GM23338 (cell line): ENCODE results near the gene RABGAP1L. TPM values are rescaled to one million over a fixed set of nuclear protein-coding genes. Genes with fewer than 3 reads are reported as not detected.

Experiments
- ATAC-seq: fragments of 200-7000 bp; cut with Tn5 transposase; 3 replicates; pipeline ENCODE4 v1.9.1; 2020
- DNase-seq: peaks from one replicate; pipeline ENCODE4 v3.0.0-alpha.2; 2015; ENCODE audit warnings: low spot score
- H2AFZ ChIP-seq: fragments of 200-600 bp; sonication (generic); 2 replicates; pipeline ENCODE4 v1.8.0; 2016; ENCODE audit warnings: antibody characterized with exemption, mild to moderate bottlenecking, moderate library complexity
- H3F3A ChIP-seq: fragments of 200-600 bp; sonication (generic); replicated peaks from 2 replicates; pipeline ENCODE4 v1.8.0; 2017; ENCODE audit warnings: antibody characterized with exemption, mixed run types, low read depth
- H3K27ac ChIP-seq: fragments of 200-600 bp; sonication (generic); 2 replicates; pipeline ENCODE4 v1.6.1; 2016; ENCODE audit warnings: low read depth
- H3K27me3 ChIP-seq: fragments of 200-600 bp; sonication (generic); 2 replicates; pipeline ENCODE4 v1.8.0; 2016; ENCODE audit warnings: mild to moderate bottlenecking, mixed run types, moderate library complexity; ENCODE audit not compliant: insufficient read depth
- H3K36me3 ChIP-seq: fragments of 200-600 bp; sonication (generic); 2 replicates; pipeline ENCODE4 v1.8.0; 2016; ENCODE audit warnings: mild to moderate bottlenecking; ENCODE audit not compliant: insufficient read depth
- H3K4me1 ChIP-seq: fragments of 200-600 bp; sonication (generic); 2 replicates; pipeline ENCODE4 v1.8.0; 2016; ENCODE audit warnings: mild to moderate bottlenecking, moderate library complexity; ENCODE audit not compliant: insufficient read depth
- H3K4me2 ChIP-seq: fragments of 200-600 bp; sonication (generic); 2 replicates; pipeline ENCODE4 v1.7.1; 2017; ENCODE audit warnings: mixed run types
- H3K4me3 ChIP-seq: fragments of 200-600 bp; sonication (generic); 2 replicates; pipeline ENCODE4 v1.6.1; 2016; ENCODE audit warnings: mixed run types
- H3K79me2 ChIP-seq: fragments of 200-600 bp; sonication (generic); replicated peaks from 2 replicates; pipeline ENCODE4 v1.8.0; 2017; ENCODE audit warnings: mild to moderate bottlenecking; ENCODE audit not compliant: insufficient read depth
- H3K9me2 ChIP-seq: fragments of 200-600 bp; sonication (generic); 2 replicates; pipeline ENCODE4 v1.8.0; 2017; ENCODE audit not compliant: insufficient read depth
- H4K20me1 ChIP-seq: fragments of 200-600 bp; sonication (generic); replicated peaks from 2 replicates; pipeline ENCODE4 v1.8.0; 2017; ENCODE audit warnings: mild to moderate bottlenecking; ENCODE audit not compliant: insufficient read depth
- H3K27ac Mint-ChIP-seq: 2 replicates; pipeline ENCODE4 v1.8.0; 2020; ENCODE audit warnings: inconsistent platforms, mild to moderate bottlenecking, moderate library complexity, mixed read lengths
- H3K27me3 Mint-ChIP-seq: 3 replicates; pipeline ENCODE4 v1.8.0; 2022; ENCODE audit warnings: low read depth, mild to moderate bottlenecking, moderate library complexity, mixed read lengths, inconsistent platforms; ENCODE audit not compliant: insufficient read depth, poor library complexity
- H3K36me3 Mint-ChIP-seq: 3 replicates; pipeline ENCODE4 v1.8.0; 2021; ENCODE audit warnings: low read depth, mild to moderate bottlenecking, inconsistent platforms, moderate library complexity, mixed read lengths
- H3K4me1 Mint-ChIP-seq: 3 replicates; pipeline ENCODE4 v1.8.0; 2020; ENCODE audit warnings: mild to moderate bottlenecking, inconsistent platforms, mixed read lengths
- H3K4me3 Mint-ChIP-seq: 3 replicates; pipeline ENCODE4 v1.8.0; 2021; ENCODE audit warnings: moderate library complexity, mild to moderate bottlenecking, inconsistent platforms, mixed read lengths
- H3K9me3 Mint-ChIP-seq: 3 replicates; pipeline ENCODE4 v1.8.0; 2020; ENCODE audit warnings: moderate library complexity, mild to moderate bottlenecking, inconsistent platforms, mixed read lengths
- CREB1 ChIP-seq: fragments of 250-450 bp; sonication (Bioruptor Pico); IDR thresholded peaks from 2 replicates; pipeline ENCODE4 v1.5.0; 2020; ENCODE audit warnings: low read depth, mild to moderate bottlenecking, moderate library complexity
- EZH2 ChIP-seq: fragments of 200-600 bp; sonication (generic); IDR thresholded peaks from one replicate; pipeline ENCODE4 v1.8.0; 2017; ENCODE audit warnings: antibody characterized with exemption, mild to moderate bottlenecking, low read depth; ENCODE audit not compliant: unreplicated experiment
- EZH2phosphoT487 ChIP-seq: fragments of 200-600 bp; sonication (generic); IDR thresholded peaks from one replicate; pipeline ENCODE4 v1.8.1; 2018; ENCODE audit warnings: antibody characterized with exemption; ENCODE audit not compliant: unreplicated experiment
- JUNB ChIP-seq: IDR thresholded peaks from one replicate; pipeline ENCODE4 v1.6.1; 2016; ENCODE audit warnings: antibody characterized with exemption; ENCODE audit not compliant: unreplicated experiment
- NANOG ChIP-seq: IDR thresholded peaks from 2 replicates; pipeline ENCODE4 v1.6.1; 2016; ENCODE audit warnings: antibody characterized with exemption, borderline replicate concordance
- POLR2AphosphoS5 ChIP-seq: IDR thresholded peaks from 2 replicates; pipeline ENCODE4 v1.6.1; 2016; ENCODE audit warnings: antibody characterized with exemption, low read depth
- STAT1 ChIP-seq: IDR thresholded peaks from one replicate; pipeline ENCODE4 v1.6.1; 2016; ENCODE audit warnings: antibody characterized with exemption; ENCODE audit not compliant: unreplicated experiment
- ZNF114 ChIP-seq: fragments of 250-450 bp; sonication (Bioruptor Pico); IDR thresholded peaks from 2 replicates; pipeline ENCODE4 v1.5.0; 2020; ENCODE audit warnings: mild to moderate bottlenecking, moderate library complexity
- ZNF331 ChIP-seq: fragments of 250-450 bp; sonication (Bioruptor Pico); IDR thresholded peaks from 2 replicates; pipeline ENCODE4 v1.5.0; 2020; ENCODE audit warnings: low read depth, mild to moderate bottlenecking, moderate library complexity
- polyA plus RNA-seq: library from polyadenylated mRNA; unstranded; fragments of >200 nt; fragmentation: Nextera tagmentation; extraction: Ambion mirVana; gene quantifications from 2 replicates; pipeline ENCODE4 v1.2.1, GENCODE V29; 2016
- total RNA-seq: library from RNA; depleted of rRNA; stranded (reverse); fragments of >200 nt; shearing (Covaris generic); gene quantifications from 2 replicates; pipeline ENCODE4 v1.2.3, GENCODE V29; 2014
- TF ChIP-seq, protein P1 (sequence below): fragments of 250-450 bp; sonication (Bioruptor Pico); IDR thresholded peaks from 2 replicates; pipeline ENCODE4 v1.5.0; 2020; ENCODE audit warnings: mild to moderate bottlenecking, moderate library complexity
- TF ChIP-seq, protein P2 (sequence below): IDR thresholded peaks from one replicate; pipeline ENCODE4 v1.6.1; 2018; ENCODE audit warnings: antibody characterized with exemption; ENCODE audit not compliant: unreplicated experiment
- TF ChIP-seq, protein P3 (sequence below): IDR thresholded peaks from 2 replicates; pipeline ENCODE4 v1.6.1; 2016; ENCODE audit warnings: antibody characterized with exemption
- TF ChIP-seq, protein P4 (sequence below), 2 experiments: fragments of 200-600 bp in 1 of 2; sonication (generic) in 1 of 2; conservative IDR thresholded peaks; 2 replicates each; pipeline versions ENCODE4 v1.5.1 to v1.6.1; 2016 to 2017; ENCODE audit warnings: antibody characterized with exemption in 2 of 2, low read depth in 2 of 2, mild to moderate bottlenecking in 2 of 2, moderate library complexity in 1 of 2

Gene RABGAP1L
- total and polyA plus RNA-seq, 2 experiments from 2014 or later: 83.2 to 136 TPM

DNA sequence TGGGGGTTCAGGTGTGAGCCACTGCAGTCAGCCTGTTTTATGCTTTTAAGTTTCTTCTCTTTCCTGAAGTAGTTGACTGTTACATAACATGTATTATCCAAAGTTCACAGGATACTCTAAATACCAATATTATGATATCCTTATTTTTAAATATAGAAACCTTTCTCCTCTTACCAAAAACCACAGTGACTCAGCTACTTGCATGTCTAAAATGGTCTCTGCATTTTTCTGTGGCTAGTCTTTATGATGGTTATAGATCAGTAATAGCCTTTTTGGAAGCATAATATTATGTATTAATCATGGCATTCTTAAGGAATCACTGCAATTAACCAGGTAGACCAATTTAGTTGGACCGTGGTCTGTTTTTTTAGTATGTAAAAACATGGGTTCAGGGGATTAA lies 629.7 kb downstream of the RABGAP1L start:
- H3K4me2 ChIP-seq: no peak overlapping the region
- H3K27me3 ChIP-seq: no peaks in the 10 kb centered on the region
- peaks cover 3% of the 10 kb centered on the region; the same call in 1 of the 2 replicates for H3K9me2 ChIP-seq
- Mint-ChIP-seq H3K9me3 (no peaks in the 10 kb centered on the region), H3K36me3 (no peaks in the 10 kb centered on the region), H3K4me1 (peaks cover 7% of the 10 kb centered on the region; the same call in 2 of the 3 replicates), H3K27me3 (peaks cover 2% of the 10 kb centered on the region), H3K27ac (no peak overlapping the region), H3K4me3 (no peak overlapping the region)
- no peaks in the 10 kb centered on the region for H3K79me2 ChIP-seq
- H3K4me3 ChIP-seq: no peak overlapping the region
- H3F3A ChIP-seq: no peaks in the 10 kb centered on the region
- TF ChIP-seq ZNF331 (CRISPR knock-in tag) (no peak), EZH2phosphoT487 (no peak), CREB1 (CRISPR knock-in tag) (no peak), POLR2AphosphoS5 (no peak), JUNB (no peak), NANOG (no peak), STAT1 (no peak), EZH2 (no peak), ZNF114 (CRISPR knock-in tag) (no peak)
- TF ChIP-seq, protein P1, sequence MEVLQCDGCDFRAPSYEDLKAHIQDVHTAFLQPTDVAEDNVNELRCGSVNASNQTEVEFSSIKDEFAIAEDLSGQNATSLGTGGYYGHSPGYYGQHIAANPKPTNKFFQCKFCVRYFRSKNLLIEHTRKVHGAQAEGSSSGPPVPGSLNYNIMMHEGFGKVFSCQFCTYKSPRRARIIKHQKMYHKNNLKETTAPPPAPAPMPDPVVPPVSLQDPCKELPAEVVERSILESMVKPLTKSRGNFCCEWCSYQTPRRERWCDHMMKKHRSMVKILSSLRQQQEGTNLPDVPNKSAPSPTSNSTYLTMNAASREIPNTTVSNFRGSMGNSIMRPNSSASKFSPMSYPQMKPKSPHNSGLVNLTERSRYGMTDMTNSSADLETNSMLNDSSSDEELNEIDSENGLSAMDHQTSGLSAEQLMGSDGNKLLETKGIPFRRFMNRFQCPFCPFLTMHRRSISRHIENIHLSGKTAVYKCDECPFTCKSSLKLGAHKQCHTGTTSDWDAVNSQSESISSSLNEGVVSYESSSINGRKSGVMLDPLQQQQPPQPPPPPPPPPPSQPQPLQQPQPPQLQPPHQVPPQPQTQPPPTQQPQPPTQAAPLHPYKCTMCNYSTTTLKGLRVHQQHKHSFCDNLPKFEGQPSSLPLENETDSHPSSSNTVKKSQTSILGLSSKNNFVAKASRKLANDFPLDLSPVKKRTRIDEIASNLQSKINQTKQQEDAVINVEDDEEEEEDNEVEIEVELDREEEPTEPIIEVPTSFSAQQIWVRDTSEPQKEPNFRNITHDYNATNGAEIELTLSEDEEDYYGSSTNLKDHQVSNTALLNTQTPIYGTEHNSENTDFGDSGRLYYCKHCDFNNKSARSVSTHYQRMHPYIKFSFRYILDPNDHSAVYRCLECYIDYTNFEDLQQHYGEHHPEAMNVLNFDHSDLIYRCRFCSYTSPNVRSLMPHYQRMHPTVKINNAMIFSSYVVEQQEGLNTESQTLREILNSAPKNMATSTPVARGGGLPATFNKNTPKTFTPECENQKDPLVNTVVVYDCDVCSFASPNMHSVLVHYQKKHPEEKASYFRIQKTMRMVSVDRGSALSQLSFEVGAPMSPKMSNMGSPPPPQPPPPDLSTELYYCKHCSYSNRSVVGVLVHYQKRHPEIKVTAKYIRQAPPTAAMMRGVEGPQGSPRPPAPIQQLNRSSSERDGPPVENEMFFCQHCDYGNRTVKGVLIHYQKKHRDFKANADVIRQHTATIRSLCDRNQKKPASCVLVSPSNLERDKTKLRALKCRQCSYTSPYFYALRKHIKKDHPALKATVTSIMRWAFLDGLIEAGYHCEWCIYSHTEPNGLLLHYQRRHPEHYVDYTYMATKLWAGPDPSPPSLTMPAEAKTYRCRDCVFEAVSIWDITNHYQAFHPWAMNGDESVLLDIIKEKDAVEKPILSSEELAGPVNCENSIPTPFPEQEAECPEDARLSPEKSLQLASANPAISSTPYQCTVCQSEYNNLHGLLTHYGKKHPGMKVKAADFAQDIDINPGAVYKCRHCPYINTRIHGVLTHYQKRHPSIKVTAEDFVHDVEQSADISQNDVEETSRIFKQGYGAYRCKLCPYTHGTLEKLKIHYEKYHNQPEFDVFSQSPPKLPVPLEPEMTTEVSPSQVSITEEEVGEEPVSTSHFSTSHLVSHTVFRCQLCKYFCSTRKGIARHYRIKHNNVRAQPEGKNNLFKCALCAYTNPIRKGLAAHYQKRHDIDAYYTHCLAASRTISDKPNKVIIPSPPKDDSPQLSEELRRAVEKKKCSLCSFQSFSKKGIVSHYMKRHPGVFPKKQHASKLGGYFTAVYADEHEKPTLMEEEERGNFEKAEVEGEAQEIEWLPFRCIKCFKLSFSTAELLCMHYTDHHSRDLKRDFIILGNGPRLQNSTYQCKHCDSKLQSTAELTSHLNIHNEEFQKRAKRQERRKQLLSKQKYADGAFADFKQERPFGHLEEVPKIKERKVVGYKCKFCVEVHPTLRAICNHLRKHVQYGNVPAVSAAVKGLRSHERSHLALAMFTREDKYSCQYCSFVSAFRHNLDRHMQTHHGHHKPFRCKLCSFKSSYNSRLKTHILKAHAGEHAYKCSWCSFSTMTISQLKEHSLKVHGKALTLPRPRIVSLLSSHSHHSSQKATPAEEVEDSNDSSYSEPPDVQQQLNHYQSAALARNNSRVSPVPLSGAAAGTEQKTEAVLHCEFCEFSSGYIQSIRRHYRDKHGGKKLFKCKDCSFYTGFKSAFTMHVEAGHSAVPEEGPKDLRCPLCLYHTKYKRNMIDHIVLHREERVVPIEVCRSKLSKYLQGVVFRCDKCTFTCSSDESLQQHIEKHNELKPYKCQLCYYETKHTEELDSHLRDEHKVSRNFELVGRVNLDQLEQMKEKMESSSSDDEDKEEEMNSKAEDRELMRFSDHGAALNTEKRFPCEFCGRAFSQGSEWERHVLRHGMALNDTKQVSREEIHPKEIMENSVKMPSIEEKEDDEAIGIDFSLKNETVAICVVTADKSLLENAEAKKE (CRISPR knock-in tag): no peak
- TF ChIP-seq, protein P2, sequence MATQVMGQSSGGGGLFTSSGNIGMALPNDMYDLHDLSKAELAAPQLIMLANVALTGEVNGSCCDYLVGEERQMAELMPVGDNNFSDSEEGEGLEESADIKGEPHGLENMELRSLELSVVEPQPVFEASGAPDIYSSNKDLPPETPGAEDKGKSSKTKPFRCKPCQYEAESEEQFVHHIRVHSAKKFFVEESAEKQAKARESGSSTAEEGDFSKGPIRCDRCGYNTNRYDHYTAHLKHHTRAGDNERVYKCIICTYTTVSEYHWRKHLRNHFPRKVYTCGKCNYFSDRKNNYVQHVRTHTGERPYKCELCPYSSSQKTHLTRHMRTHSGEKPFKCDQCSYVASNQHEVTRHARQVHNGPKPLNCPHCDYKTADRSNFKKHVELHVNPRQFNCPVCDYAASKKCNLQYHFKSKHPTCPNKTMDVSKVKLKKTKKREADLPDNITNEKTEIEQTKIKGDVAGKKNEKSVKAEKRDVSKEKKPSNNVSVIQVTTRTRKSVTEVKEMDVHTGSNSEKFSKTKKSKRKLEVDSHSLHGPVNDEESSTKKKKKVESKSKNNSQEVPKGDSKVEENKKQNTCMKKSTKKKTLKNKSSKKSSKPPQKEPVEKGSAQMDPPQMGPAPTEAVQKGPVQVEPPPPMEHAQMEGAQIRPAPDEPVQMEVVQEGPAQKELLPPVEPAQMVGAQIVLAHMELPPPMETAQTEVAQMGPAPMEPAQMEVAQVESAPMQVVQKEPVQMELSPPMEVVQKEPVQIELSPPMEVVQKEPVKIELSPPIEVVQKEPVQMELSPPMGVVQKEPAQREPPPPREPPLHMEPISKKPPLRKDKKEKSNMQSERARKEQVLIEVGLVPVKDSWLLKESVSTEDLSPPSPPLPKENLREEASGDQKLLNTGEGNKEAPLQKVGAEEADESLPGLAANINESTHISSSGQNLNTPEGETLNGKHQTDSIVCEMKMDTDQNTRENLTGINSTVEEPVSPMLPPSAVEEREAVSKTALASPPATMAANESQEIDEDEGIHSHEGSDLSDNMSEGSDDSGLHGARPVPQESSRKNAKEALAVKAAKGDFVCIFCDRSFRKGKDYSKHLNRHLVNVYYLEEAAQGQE: no peak
- TF ChIP-seq, protein P3, sequence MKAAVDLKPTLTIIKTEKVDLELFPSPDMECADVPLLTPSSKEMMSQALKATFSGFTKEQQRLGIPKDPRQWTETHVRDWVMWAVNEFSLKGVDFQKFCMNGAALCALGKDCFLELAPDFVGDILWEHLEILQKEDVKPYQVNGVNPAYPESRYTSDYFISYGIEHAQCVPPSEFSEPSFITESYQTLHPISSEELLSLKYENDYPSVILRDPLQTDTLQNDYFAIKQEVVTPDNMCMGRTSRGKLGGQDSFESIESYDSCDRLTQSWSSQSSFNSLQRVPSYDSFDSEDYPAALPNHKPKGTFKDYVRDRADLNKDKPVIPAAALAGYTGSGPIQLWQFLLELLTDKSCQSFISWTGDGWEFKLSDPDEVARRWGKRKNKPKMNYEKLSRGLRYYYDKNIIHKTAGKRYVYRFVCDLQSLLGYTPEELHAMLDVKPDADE: no peak
- TF ChIP-seq, protein P4, sequence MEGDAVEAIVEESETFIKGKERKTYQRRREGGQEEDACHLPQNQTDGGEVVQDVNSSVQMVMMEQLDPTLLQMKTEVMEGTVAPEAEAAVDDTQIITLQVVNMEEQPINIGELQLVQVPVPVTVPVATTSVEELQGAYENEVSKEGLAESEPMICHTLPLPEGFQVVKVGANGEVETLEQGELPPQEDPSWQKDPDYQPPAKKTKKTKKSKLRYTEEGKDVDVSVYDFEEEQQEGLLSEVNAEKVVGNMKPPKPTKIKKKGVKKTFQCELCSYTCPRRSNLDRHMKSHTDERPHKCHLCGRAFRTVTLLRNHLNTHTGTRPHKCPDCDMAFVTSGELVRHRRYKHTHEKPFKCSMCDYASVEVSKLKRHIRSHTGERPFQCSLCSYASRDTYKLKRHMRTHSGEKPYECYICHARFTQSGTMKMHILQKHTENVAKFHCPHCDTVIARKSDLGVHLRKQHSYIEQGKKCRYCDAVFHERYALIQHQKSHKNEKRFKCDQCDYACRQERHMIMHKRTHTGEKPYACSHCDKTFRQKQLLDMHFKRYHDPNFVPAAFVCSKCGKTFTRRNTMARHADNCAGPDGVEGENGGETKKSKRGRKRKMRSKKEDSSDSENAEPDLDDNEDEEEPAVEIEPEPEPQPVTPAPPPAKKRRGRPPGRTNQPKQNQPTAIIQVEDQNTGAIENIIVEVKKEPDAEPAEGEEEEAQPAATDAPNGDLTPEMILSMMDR (conservative IDR thresholded peaks at IDR 0.05; ENCODE audit: low read depth in 2 of 2): no peak
- DNase-seq (no peak), ATAC-seq (no peak)
- no peaks in the 10 kb centered on the region for H3K36me3 ChIP-seq
- H3K27ac ChIP-seq: no peak overlapping the region
- no peaks in the 10 kb centered on the region for H3K4me1 ChIP-seq
- no peaks in the 10 kb centered on the region for H4K20me1 ChIP-seq
- H2AFZ ChIP-seq: no peak overlapping the region
